Measurements from ENCODE around the gene CAPNS1.

CAPNS1 gene

GRCh38 chr19:36139473-36140303, at the start of gene CAPNS1:
Gene CAPNS1 (plus strand): TSS chr19:36140066. CDS start chr19:36141012, 946 bp downstream.
- DNase-seq (ENCODE audit: low read depth), result peak; percentile 91

DNA sequence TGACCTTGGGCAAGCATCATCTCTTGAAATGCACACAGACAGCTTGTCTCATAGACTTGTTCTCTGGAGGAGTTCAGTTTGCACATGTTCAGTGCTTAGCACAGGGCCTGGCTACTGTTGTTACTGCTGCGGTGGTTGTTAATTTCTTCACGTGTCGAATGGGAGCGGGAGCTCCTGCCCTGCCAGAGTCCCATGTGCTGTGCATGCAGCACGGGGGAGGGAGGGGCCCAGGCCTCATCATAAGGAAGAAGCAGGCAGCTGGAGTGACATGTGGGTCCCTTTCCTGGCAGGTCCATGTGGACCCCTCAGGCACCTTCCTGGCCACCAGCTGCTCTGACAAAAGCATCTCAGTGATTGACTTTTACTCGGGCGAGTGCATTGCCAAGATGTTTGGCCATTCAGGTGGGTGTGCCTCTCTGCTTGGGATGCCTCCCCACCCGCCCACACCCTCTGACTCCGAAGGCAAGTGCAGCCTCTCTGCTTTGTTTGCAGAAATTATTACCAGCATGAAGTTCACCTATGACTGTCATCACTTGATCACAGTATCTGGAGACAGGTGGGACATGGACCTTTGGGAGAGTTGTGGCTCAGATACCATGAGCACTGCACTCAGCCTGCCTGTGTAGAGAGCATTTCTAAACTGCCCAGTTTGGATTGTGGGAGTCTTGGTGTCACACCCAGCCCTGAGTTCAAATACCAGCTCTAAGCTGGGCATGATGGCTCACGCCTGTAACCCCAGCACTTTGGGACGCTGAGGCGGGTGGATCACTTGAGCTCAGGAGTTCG, 48.8 kb upstream of the CAPNS1 start:
- DNase-seq (ENCODE audit: low read depth), result no peak

DNA sequence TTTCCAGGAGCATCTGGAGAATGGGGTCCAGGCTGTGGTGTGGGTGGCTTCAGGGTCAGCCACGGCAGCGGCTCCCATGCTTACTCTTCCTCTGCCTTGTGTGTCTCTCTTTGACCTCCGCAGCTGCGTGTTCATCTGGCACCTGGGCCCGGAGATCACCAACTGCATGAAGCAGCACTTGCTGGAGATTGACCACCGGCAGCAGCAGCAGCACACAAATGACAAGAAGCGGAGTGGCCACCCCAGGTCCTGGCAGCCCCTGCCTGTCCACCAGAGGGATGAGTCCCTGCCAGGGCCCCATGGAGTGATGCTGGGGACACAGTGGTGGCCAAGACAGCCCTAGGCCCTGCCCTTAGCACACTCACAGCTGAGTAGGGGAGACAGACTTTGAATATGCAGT, 47.3 kb upstream of the CAPNS1 start:
- DNase-seq (ENCODE audit: low read depth), result no peak

- DNase-seq (ENCODE audit: low read depth), result no peak
Observed at GRCh38 chr19:36093146-36093662, 46.7 kb upstream of the CAPNS1 start.

DNA sequence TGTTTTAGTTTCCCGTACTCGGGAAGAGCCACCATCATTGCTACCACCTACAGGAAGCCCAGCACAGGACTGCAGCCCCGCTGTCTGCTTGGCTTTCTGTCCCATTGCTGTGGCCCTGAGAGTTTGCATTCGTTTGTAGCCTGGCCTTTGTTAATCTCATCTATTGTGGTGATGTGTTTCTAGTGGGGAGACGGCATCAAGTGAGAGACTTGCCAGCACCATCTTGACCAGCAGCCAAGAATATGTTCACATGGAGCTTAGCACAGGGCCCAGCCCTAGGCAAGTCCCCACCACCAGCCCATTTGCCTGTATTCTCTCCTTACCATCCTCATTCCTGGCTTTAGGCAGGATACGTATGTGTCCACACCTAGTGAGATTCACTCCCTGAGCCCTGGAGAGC, 46.2 kb upstream of the CAPNS1 start:
- DNase-seq (ENCODE audit: low read depth), result no peak

DNA sequence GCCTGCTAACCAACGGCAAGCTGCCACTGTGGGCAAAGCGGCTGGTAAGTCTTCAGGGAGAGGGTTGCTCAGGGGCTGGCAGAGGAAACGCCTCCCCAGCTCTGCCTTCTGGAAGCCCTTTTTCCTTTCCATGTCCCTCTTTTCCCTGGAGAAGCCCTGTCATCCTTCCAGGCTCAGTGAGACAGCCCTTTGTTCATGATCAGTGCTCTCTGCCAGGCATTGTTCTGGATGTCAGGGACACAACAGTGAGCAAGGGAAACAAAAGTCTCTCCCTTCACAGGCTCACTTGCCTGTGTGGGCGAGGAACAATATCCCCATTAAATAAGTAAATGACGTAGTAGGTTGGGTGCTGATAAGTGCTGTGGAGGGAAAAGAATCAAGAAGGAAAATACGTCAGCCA, 42.8 kb upstream of the CAPNS1 start:
- DNase-seq (ENCODE audit: low read depth), result no peak

- DNase-seq (ENCODE audit: low read depth), result no peak
Observed at GRCh38 chr19:36099166-36099785, 40.6 kb upstream of the CAPNS1 start.

DNA sequence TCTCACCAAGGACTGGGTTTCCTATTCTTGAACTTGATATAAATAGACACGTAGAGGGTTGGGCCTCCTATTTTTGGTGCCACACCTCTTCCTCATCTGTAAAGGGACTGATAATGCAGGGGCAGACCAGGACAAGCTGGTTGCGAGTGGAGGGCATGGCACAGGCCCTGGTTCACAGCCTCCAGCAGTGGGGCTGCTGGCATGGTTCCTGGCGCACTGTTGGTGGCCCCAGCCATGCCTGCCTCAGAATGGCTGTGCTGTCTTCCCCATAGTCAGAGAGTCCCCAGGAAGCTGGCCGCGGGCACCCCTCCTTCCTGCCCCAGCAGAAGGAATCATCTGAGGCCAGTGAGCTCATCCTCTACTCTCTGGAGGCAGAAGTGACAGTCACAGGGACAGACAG, 39.4 kb upstream of the CAPNS1 start:
- DNase-seq (ENCODE audit: low read depth), result no peak

DNA sequence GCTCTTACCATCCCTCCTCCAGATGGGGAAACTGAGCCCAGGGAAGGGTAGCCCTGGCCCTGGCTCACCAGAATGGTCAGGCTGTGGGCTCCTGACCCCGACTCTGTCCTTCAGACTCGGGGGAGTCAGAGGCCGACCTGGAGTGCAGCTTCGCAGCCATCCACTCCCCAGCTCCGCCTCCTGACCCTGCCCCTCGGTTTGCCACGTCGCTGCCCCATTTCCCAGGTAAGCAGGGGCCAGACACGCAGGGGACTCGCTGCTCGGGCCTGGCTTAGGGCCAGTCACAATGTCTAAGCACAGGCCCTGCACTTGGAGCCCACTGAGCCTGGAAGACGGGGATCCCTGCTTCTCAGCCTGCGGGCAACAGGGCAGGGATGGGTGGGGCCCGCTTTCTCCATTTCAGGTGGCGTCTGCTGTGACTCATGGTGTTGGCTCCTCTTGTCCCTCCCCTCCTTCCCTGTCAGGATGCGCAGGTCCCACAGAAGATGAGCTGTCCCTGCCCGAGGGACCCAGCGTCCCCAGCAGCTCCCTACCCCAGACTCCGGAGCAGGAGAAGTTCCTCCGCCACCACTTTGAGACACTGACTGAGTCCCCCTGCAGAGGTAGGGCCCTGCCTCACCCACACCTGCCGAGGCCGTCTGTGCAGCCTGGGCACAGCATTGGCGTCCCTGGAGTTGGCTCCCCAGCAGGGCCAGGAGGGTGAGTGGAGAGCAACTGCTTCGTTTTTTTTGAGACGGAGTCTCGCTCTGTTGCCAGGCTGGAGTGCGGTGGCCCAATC, 38.1 kb upstream of the CAPNS1 start:
- DNase-seq (ENCODE audit: low read depth), result no peak

DNA sequence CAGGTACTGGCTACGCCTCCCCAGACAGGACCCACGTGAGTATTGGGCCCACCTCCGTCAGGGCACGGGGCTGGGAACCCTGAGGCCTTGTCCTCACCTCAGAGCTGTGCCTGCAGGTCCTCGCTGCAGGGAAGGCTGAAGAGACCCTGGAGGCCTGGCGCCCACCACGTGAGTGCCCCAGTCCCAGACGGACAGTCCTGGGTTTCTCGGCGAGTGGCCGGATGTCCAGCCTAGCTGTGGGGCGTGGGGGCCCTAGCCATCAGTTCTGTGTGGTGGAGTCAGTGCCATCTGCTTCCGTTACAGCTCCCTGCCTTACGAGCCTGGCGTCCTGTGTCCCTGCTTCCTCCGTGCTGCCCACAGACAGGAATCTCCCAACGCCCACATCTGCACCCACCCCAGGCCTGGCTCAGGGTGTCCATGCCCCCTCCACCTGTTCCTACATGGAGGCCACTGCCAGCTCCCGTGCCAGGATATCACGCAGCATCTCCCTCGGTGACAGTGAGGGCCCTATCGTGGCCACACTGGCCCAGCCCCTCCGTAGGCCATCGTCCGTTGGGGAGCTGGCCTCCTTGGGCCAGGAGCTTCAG, 36.7 kb upstream of the CAPNS1 start:
- no peak for DNase-seq (ENCODE audit: low read depth)

GRCh38 chr19:36103842-36104552, 35.9 kb upstream of the CAPNS1 start:
- no peak for DNase-seq (ENCODE audit: low read depth)

GRCh38 chr19:36106441-36106840, 33.4 kb upstream of the CAPNS1 start:
- DNase-seq (ENCODE audit: low read depth), result no peak

- no peak for DNase-seq (ENCODE audit: low read depth)
Observed at GRCh38 chr19:36106991-36107390, 32.9 kb upstream of the CAPNS1 start.

DNA sequence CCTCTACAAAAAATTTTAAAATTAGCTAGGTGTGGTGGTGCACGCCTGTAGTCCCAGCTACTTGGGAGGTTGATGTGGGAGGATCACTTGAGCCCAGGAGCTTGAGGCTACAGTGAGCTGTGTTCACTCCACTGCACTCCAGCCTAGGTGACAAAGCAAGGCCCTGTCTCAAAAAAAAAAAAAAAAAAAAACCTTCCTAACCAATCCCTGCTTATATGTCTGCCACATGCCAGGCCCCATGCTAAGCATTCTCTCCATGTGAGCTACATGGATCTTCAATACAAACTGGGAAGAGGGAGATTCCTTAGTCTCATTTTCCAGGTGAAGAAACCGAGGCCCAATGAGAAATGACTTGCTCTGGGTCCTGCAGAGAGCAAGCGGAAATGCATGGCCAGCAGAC, 31.2 kb upstream of the CAPNS1 start:
- DNase-seq (ENCODE audit: low read depth), result no peak

DNA sequence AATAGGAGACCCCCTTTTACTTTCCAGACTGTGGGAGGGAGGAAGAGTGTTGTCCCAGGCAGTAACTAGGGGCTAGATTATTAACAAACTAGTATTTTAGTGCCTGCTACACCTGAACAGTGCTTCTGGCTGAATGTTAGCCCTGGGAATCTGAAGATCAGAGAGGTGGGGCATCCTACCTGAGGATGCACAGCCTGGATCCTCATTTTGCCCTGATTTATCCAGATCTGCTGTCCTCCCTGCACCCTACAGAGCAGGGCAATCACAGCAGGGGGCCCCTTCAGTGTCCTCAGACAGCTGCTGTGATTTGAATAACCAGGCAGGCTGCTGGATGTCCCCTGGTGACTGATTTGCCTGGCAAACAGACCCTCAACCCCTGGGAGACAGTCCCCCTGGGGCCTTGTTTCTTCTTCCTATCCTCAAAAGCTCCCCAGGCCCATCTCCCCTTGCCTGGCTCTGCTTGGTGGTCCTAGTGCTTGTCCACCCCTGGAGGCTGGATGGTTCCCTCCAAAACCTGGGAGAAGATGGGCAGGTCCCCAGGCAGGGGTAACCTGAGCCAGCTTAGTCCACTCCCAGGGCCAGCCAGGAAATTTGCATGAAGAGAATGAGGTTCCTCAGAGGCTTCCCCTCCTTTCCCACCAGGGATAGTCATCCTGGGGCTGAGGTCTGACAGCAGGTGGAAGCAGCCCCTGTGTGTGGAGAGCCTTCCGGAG, 29.2 kb upstream of the CAPNS1 start, which contains the start of gene OVOL3:
TSS of gene OVOL3 (plus strand) at position 657 of the 713 bp plus-strand sequence. CDS start 60 bp downstream, outside the sequence.
- DNase-seq (ENCODE audit: low read depth), result no peak

DNA sequence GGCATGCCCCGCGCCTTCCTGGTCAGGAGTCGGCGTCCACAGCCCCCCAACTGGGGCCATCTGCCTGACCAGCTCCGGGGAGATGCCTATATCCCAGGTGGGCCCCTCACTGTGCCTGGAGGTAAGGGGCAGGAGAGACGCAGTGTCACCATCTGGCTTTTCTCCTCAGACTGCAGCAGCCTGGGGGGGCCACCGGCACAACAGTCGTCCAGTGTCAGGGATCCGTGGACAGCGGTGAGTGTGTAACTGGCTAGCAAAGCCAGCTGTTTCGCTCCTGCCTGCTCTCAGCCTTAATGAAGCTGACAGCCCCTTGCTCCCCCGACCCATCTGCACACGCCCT, 28.7 kb upstream of the CAPNS1 start:
- DNase-seq (ENCODE audit: low read depth), result no peak

DNA sequence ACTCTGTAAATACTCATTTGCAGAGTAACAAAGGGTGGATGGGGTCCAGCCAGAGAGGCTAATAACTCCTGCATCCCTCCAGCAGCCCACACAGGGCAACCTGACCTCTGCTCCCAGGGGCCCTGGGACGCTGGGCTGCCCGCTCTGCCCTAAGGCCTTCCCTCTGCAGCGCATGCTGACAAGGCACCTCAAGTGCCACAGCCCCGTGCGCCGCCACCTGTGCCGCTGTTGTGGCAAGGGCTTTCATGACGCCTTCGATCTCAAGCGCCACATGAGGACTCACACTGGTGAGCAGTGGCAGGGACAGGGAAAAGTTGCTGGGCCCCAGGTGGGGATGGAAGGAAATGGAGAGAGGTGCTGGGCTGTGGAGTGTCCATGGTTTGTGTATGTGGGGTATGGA, 27.2 kb upstream of the CAPNS1 start:
- no peak for DNase-seq (ENCODE audit: low read depth)

GRCh38 chr19:36113425-36113824, 26.4 kb upstream of the CAPNS1 start:
- no peak for DNase-seq (ENCODE audit: low read depth)

DNA sequence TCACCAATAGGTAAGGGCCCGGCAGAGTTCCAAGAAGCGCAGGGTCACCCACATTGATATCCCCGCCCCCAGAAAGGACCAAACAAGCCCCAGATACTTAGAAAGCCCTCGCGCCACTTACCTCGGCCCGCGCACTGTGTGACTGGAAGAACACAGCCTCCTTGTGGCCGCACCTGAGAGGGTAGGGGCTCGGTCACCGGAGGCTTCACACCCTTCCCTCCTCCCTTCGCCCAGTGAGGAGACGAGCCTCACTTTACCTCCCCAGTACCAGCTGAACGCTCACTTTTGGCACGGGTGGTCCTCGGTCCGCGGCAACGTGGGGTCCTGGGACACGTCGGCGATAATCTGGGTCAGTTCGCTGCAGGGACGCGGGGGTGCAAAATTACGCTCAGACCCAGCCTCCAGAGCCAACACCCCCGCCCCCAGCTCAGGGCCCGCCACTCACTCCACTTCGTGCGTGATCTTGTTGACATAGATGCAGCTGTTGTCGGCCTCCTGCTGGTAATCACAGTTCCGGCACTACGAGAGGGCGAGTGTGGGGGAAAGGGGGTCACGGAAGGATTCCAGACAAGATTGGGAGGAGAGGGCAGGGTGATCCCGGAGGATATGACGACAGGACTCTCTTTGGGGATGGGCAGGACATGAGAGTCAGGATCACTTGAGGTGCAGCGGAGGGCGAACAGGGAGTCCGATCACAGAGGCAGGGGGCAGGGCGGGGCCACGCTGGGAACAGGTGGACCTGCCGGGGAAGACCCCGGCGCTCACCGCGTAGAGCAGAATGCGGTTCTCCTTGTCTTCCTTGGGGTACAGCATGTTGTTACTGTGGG, 25.8 kb upstream of the CAPNS1 start:
- no peak for DNase-seq (ENCODE audit: low read depth)

Measured in stimulated activated CD8-positive, alpha-beta memory T cell treated with anti-CD3 and anti-CD28 coated beads, Interleukin-4, amount 100 ng/mL, for 24 hours (primary cell).